Measurements from ENCODE around the gene P3H1. TPM values are rescaled to one million over a fixed set of nuclear protein-coding genes. Genes with fewer than 3 reads are reported as not detected.

The P3H1 gene
- total RNA-seq, 1 experiment from 2014 or later = 22.8 TPM

- H3K4me3 ChIP-seq = no peak overlapping the region
- DNase-seq = no peak
- H3F3A ChIP-seq (ENCODE audit: insufficient read depth, low read depth) = no peaks in the 10 kb centered on the region
- no peak for TF ChIP-seq EZH2 (IDR thresholded peaks at IDR 0.05; ENCODE audit: low read depth)
- no peak for TF ChIP-seq CTCF (conservative IDR thresholded peaks at IDR 0.05)
- H3K9me3 ChIP-seq (ENCODE audit: insufficient read depth, low read depth) = no peaks in the 10 kb centered on the region
- H3K27ac ChIP-seq = no peak overlapping the region
- no peak overlapping the region for H3K4me2 ChIP-seq
- no peaks in the 10 kb centered on the region for H3K36me3 ChIP-seq (ENCODE audit: low read depth)
- BruUV-seq (replicated peaks) = no TSS peak
- no peaks in the 10 kb centered on the region for H4K20me1 ChIP-seq (ENCODE audit: insufficient read depth)
- intact Hi-C loops (cut with micrococcal nuclease; ENCODE audit: unreplicated experiment) = no loop called here
- H2AFZ ChIP-seq = no peak overlapping the region
- H3K9me2 ChIP-seq (ENCODE audit: insufficient read depth) = no peaks in the 10 kb centered on the region
- POLR2A ChIA-PET (ENCODE audit: unreplicated experiment) = interaction anchor here (0.6 kb wide), 1 partner anchor 335 kb away, joined by 3 read pairs; no protein-coding TSS in a partner anchor
- no peaks in the 10 kb centered on the region for H3K4me1 ChIP-seq (replicated peaks; ENCODE audit: insufficient read depth)
- H3K27me3 ChIP-seq (ENCODE audit: insufficient read depth, low read depth) = no peaks in the 10 kb centered on the region
- CTCF ChIA-PET = no interaction called here
- no peaks in the 10 kb centered on the region for H3K79me2 ChIP-seq (ENCODE audit: low read depth)
These were observed 18.1 kb downstream of the P3H1 start for GRCh38 chr1:42748461-42749410.

GRCh38 chr1:42748021-42748420 lies 18.8 kb downstream of the P3H1 start:
- H3K27me3 ChIP-seq (ENCODE audit: insufficient read depth, low read depth) = no peaks in the 10 kb centered on the region
- H3K9me2 ChIP-seq (ENCODE audit: insufficient read depth) = no peaks in the 10 kb centered on the region
- no peak overlapping the region for H3K4me2 ChIP-seq
- H4K20me1 ChIP-seq (ENCODE audit: insufficient read depth) = no peaks in the 10 kb centered on the region
- no peak overlapping the region for H3K4me3 ChIP-seq
- no peaks in the 10 kb centered on the region for H3K36me3 ChIP-seq (ENCODE audit: low read depth)
- POLR2A ChIA-PET (ENCODE audit: unreplicated experiment) = no interaction called here
- no peak overlapping the region for H3K27ac ChIP-seq
- no TSS peak for BruUV-seq (replicated peaks)
- no peak for DNase-seq
- no peaks in the 10 kb centered on the region for H3K79me2 ChIP-seq (ENCODE audit: low read depth)
- H2AFZ ChIP-seq = no peak overlapping the region
- no peaks in the 10 kb centered on the region for H3K4me1 ChIP-seq (replicated peaks; ENCODE audit: insufficient read depth)
- intact Hi-C loops (cut with micrococcal nuclease; ENCODE audit: unreplicated experiment) = no loop called here
- H3K9me3 ChIP-seq (ENCODE audit: insufficient read depth, low read depth) = no peaks in the 10 kb centered on the region
- TF ChIP-seq CTCF (conservative IDR thresholded peaks at IDR 0.05) (no peak), EZH2 (IDR thresholded peaks at IDR 0.05; ENCODE audit: low read depth) (no peak)
- CTCF ChIA-PET = no interaction called here
- H3F3A ChIP-seq (ENCODE audit: insufficient read depth, low read depth) = no peaks in the 10 kb centered on the region

- intact Hi-C loops (cut with micrococcal nuclease; ENCODE audit: unreplicated experiment) = no loop called here
- TF ChIP-seq EZH2 (IDR thresholded peaks at IDR 0.05; ENCODE audit: low read depth) (no peak), CTCF (conservative IDR thresholded peaks at IDR 0.05) (peak; percentile 69)
- Histone ChIP-seq H3K27ac (no peak overlapping the region), H3F3A (ENCODE audit: insufficient read depth, low read depth) (no peaks in the 10 kb centered on the region), H3K4me2 (no peak overlapping the region), H3K27me3 (ENCODE audit: insufficient read depth, low read depth) (no peaks in the 10 kb centered on the region), H3K9me2 (ENCODE audit: insufficient read depth) (no peaks in the 10 kb centered on the region), H3K9me3 (ENCODE audit: insufficient read depth, low read depth) (no peaks in the 10 kb centered on the region), H3K4me3 (no peak overlapping the region), H2AFZ (no peak overlapping the region), H3K4me1 (replicated peaks; ENCODE audit: insufficient read depth) (no peaks in the 10 kb centered on the region), H3K36me3 (ENCODE audit: low read depth) (no peaks in the 10 kb centered on the region), H3K79me2 (ENCODE audit: low read depth) (no peaks in the 10 kb centered on the region), H4K20me1 (ENCODE audit: insufficient read depth) (no peaks in the 10 kb centered on the region)
- ChIA-PET CTCF (interaction anchor here (0.6 kb wide), 2 partner anchors 21 to 507 kb away, joined by 3 read pairs; no protein-coding TSS in a partner anchor), POLR2A (ENCODE audit: unreplicated experiment) (interaction anchor here (0.6 kb wide), 1 partner anchor 431 kb away, joined by 3 read pairs; no protein-coding TSS in a partner anchor)
- DNase-seq = peak in 1 of 2 experiments; percentile 19
- no TSS peak for BruUV-seq (replicated peaks)
These were observed 19.7 kb downstream of the P3H1 start for GRCh38 chr1:42747125-42747524.
